Measurements from ENCODE around the gene PRPF6. TPM values are rescaled to one million over a fixed set of nuclear protein-coding genes. Genes with fewer than 3 reads are reported as not detected.

PRPF6 gene
- total RNA-seq, 1 experiment from 2014 or later, result 181 TPM

- Mint-ChIP-seq H3K4me1 (ENCODE audit: low read depth, unreplicated experiment) (peaks cover 17% of the 10 kb centered on the region), H3K9me3 (ENCODE audit: unreplicated experiment) (no peaks in the 10 kb centered on the region), H3K27me3 (ENCODE audit: insufficient read depth, unreplicated experiment) (no peaks in the 10 kb centered on the region), H3K27ac (ENCODE audit: unreplicated experiment) (no peak overlapping the region), H3K36me3 (ENCODE audit: insufficient read depth, unreplicated experiment) (peaks cover 9% of the 10 kb centered on the region), H3K4me3 (ENCODE audit: unreplicated experiment) (no peak overlapping the region)
- no peaks in the 10 kb centered on the region for H3K36me3 ChIP-seq (ENCODE audit: control insufficient read depth, insufficient read depth, low read length)
- peaks cover 18% of the 10 kb centered on the region for H3K4me1 ChIP-seq
- POLR2A ChIA-PET, result interaction anchor here (0.6 kb wide), 1 partner anchor 75 kb away, joined by 4 read pairs; no protein-coding TSS in a partner anchor
- CTCF ChIA-PET, result interaction anchor here (0.7 to 1.1 kb wide), 3 partner anchors 26 to 432 kb away, joined by 3 read pairs; no protein-coding TSS in a partner anchor
- no peaks in the 10 kb centered on the region for H3K9me3 ChIP-seq
- TF ChIP-seq CTCF (IDR thresholded peaks at IDR 0.05; ENCODE audit: insufficient read depth in 1 of 2, low read depth in 1 of 2, low read length in 1 of 2, severe bottlenecking in 1 of 2, unreplicated experiment in 1 of 2), result no peak
- H3K4me3 ChIP-seq (ENCODE audit: low read depth, low read length), result no peak overlapping the region
- H3K27me3 ChIP-seq (replicated peaks; ENCODE audit: control insufficient read depth, insufficient read depth, low read length), result no peaks in the 10 kb centered on the region
- intact Hi-C loops (cut with micrococcal nuclease; ENCODE audit: unreplicated experiment), result no loop called here
- BruUV-seq (replicated peaks), result no TSS peak
- no peak for DNase-seq
Measured at GRCh38 chr20:64076061-64076997, 95.4 kb downstream of the PRPF6 start.

- TF ChIP-seq CTCF (IDR thresholded peaks at IDR 0.05; ENCODE audit: insufficient read depth in 1 of 2, low read depth in 1 of 2, low read length in 1 of 2, severe bottlenecking in 1 of 2, unreplicated experiment in 1 of 2), result no peak
- Histone ChIP-seq H3K36me3 (ENCODE audit: control insufficient read depth, insufficient read depth, low read length) (no peaks in the 10 kb centered on the region), H3K4me1 (peaks cover 18% of the 10 kb centered on the region), H3K4me3 (ENCODE audit: low read depth, low read length) (no peak overlapping the region), H3K27me3 (replicated peaks; ENCODE audit: control insufficient read depth, insufficient read depth, low read length) (no peaks in the 10 kb centered on the region), H3K9me3 (no peaks in the 10 kb centered on the region)
- BruUV-seq (replicated peaks), result no TSS peak
- peaks cover 17% of the 10 kb centered on the region for H3K4me1 Mint-ChIP-seq (ENCODE audit: low read depth, unreplicated experiment)
- H3K9me3 Mint-ChIP-seq (ENCODE audit: unreplicated experiment), result no peaks in the 10 kb centered on the region
- H3K4me3 Mint-ChIP-seq (ENCODE audit: unreplicated experiment), result no peak overlapping the region
- ChIA-PET CTCF (interaction anchor here (0.7 to 1.0 kb wide), 2 partner anchors 43 to 432 kb away, joined by 3 read pairs; no protein-coding TSS in a partner anchor), POLR2A (no interaction called here)
- peaks cover 4% of the 10 kb centered on the region for H3K36me3 Mint-ChIP-seq (ENCODE audit: insufficient read depth, unreplicated experiment)
- intact Hi-C loops (cut with micrococcal nuclease; ENCODE audit: unreplicated experiment), result no loop called here
- H3K27ac Mint-ChIP-seq (ENCODE audit: unreplicated experiment), result no peak overlapping the region
- DNase-seq, result no peak
- H3K27me3 Mint-ChIP-seq (ENCODE audit: insufficient read depth, unreplicated experiment), result no peaks in the 10 kb centered on the region
Measured at GRCh38 chr20:64077094-64077493, 96.2 kb downstream of the PRPF6 start.

GRCh38 chr20:64077541-64077875 is 96.6 kb downstream of the PRPF6 start:
- peaks cover 17% of the 10 kb centered on the region for H3K4me1 Mint-ChIP-seq (ENCODE audit: low read depth, unreplicated experiment)
- H3K27ac Mint-ChIP-seq (ENCODE audit: unreplicated experiment), result no peak overlapping the region
- no TSS peak for BruUV-seq (replicated peaks)
- intact Hi-C loops (cut with micrococcal nuclease; ENCODE audit: unreplicated experiment), result no loop called here
- Histone ChIP-seq H3K4me1 (peaks cover 18% of the 10 kb centered on the region), H3K27me3 (replicated peaks; ENCODE audit: control insufficient read depth, insufficient read depth, low read length) (no peaks in the 10 kb centered on the region; the same call in 1 of the 2 replicates), H3K9me3 (no peaks in the 10 kb centered on the region), H3K36me3 (ENCODE audit: control insufficient read depth, insufficient read depth, low read length) (no peaks in the 10 kb centered on the region), H3K4me3 (ENCODE audit: low read depth, low read length) (no peak overlapping the region)
- no peaks in the 10 kb centered on the region for H3K27me3 Mint-ChIP-seq (ENCODE audit: insufficient read depth, unreplicated experiment)
- H3K9me3 Mint-ChIP-seq (ENCODE audit: unreplicated experiment), result no peaks in the 10 kb centered on the region
- H3K4me3 Mint-ChIP-seq (ENCODE audit: unreplicated experiment), result no peak overlapping the region
- no peak for DNase-seq
- POLR2A ChIA-PET, result no interaction called here
- TF ChIP-seq CTCF (IDR thresholded peaks at IDR 0.05; ENCODE audit: insufficient read depth in 1 of 2, low read depth in 1 of 2, low read length in 1 of 2, severe bottlenecking in 1 of 2, unreplicated experiment in 1 of 2), result no peak
- no peaks in the 10 kb centered on the region for H3K36me3 Mint-ChIP-seq (ENCODE audit: insufficient read depth, unreplicated experiment)
- CTCF ChIA-PET, result interaction anchor here (1.0 kb wide), 1 partner anchor 42 kb away, joined by 3 read pairs; no protein-coding TSS in a partner anchor

Data from Caco-2 (cell line).